A549 (cell line): Measurements from ENCODE around the gene LPAR1. TPM values are rescaled to one million over a fixed set of nuclear protein-coding genes. Genes with fewer than 3 reads are reported as not detected.
"Not testable (repeated sequence)": the region's sequence is repeated elsewhere in the genome, so short reads cannot be mapped to it uniquely, and the experiment has no call there.

Source experiments
- ATAC-seq, 2 experiments: fragments of 200-7000 bp in 1 of 2; fragments of >200 bp in 1 of 2; cut with Nextera tagmentation in 1 of 2; cut with Tn5 transposase in 1 of 2; 3 replicates each; pipeline versions ENCODE4 v1.8.0 to v1.9.1; 2018 to 2020; ENCODE audit warnings: mild to moderate bottlenecking in 1 of 2, moderate library complexity in 1 of 2
- CTCF ChIA-PET: fragments of 300-600 bp; sonication (Branson Sonifier 250); formaldehyde crosslinking; extraction: SDS; loops from one replicate; lab custom pipeline; 2021; ENCODE audit warnings: antibody characterized with exemption, inconsistent platforms; lab: Yijun Ruan, JAX
- POLR2A ChIA-PET: fragments of 350-600 bp; formaldehyde crosslinking; extraction: SDS; loops from one replicate; lab custom pipeline; 2021; ENCODE audit warnings: antibody characterized with exemption, inconsistent platforms; lab: Yijun Ruan, JAX
- DNase-seq, 2 experiments: peaks; one replicate each; pipeline versions ENCODE4 v3.0.0 to v3.0.0-alpha.2; 2011 to 2016; ENCODE audit warnings: low read depth in 1 of 2, low spot score in 1 of 2
- FAIRE-seq: peaks from 2 replicates; lab custom pipeline; 2011; peaks lifted over from hg19 to GRCh38; lab: Jason Lieb, UNC
- H3K27ac ChIP-seq, 2 experiments: fragments of >200 bp; sonication (Bioruptor Twin); formaldehyde crosslinking; 3 replicates each; pipeline ENCODE4 v1.5.1; 2016 to 2017
- H3K4me1 ChIP-seq: fragments of >200 bp; sonication (Bioruptor Twin); formaldehyde crosslinking; 3 replicates; pipeline ENCODE4 v1.6.1; 2016
- H3K4me2 ChIP-seq: fragments of >200 bp; sonication (Bioruptor Twin); formaldehyde crosslinking; 3 replicates; pipeline ENCODE4 v1.6.1; 2016
- H3K4me3 ChIP-seq: fragments of >200 bp; sonication (Bioruptor Twin); formaldehyde crosslinking; 3 replicates; pipeline ENCODE4 v1.5.1; 2016
- H3K9me3 ChIP-seq: fragments of >200 bp; sonication (Bioruptor Twin); formaldehyde crosslinking; 3 replicates; pipeline ENCODE4 v1.6.1; 2016
- CHD2 ChIP-seq: fragments of 150-350 bp; IDR thresholded peaks from 2 replicates; pipeline ENCODE4 v1.6.1; 2014; ENCODE audit warnings: low read length; ENCODE audit not compliant: partially characterized antibody
- CHD4 ChIP-seq: fragments of 200-600 bp; sonication (generic); IDR thresholded peaks from 2 replicates; pipeline ENCODE4 v1.6.1; 2016; ENCODE audit warnings: antibody characterized with exemption, mild to moderate bottlenecking, borderline replicate concordance
- EHF ChIP-seq: fragments of 250-450 bp; sonication (Bioruptor Pico); IDR thresholded peaks from 2 replicates; pipeline ENCODE4 v1.5.0; 2020; ENCODE audit warnings: mild to moderate bottlenecking
- EHMT2 ChIP-seq: fragments of 200-600 bp; sonication (generic); IDR thresholded peaks from 2 replicates; pipeline ENCODE4 v1.6.1; 2016; ENCODE audit warnings: antibody characterized with exemption, low read depth, mild to moderate bottlenecking, moderate library complexity
- EP300 ChIP-seq, 2 experiments: fragments of >200 bp; sonication (Bioruptor Twin); formaldehyde crosslinking; IDR thresholded peaks; 2 replicates in 1 of 2; 3 replicates in 1 of 2; pipeline ENCODE4 v1.6.1; 2016 to 2017
- ESRRA ChIP-seq: fragments of 150-350 bp; IDR thresholded peaks from 2 replicates; pipeline ENCODE4 v1.6.1; 2014; ENCODE audit warnings: mild to moderate bottlenecking, low read length, borderline replicate concordance
- FOSB ChIP-seq: fragments of 250-450 bp; sonication (Bioruptor Pico); IDR thresholded peaks from 2 replicates; pipeline ENCODE4 v1.5.0; 2020; ENCODE audit warnings: mild to moderate bottlenecking, moderate library complexity
- FOSL2 ChIP-seq, 2 experiments: fragments of 450-650 bp in 1 of 2; fragments of >200 bp in 1 of 2; sonication (Bioruptor Twin) in 1 of 2; formaldehyde crosslinking; IDR thresholded peaks; 2 replicates each; pipeline versions ENCODE4 v1.5.0 to v1.6.1; 2016 to 2020; ENCODE audit warnings: mild to moderate bottlenecking in 1 of 2, moderate library complexity in 1 of 2
- HDAC2 ChIP-seq: fragments of 200-600 bp; sonication (generic); IDR thresholded peaks from 2 replicates; pipeline ENCODE4 v1.6.1; 2016
- HEYL ChIP-seq: fragments of 250-450 bp; sonication (Bioruptor Pico); IDR thresholded peaks from 2 replicates; pipeline ENCODE4 v1.8.0; 2021; ENCODE audit warnings: mild to moderate bottlenecking, moderate library complexity
- HOXA7 ChIP-seq: fragments of 250-450 bp; sonication (Bioruptor Pico); IDR thresholded peaks from 2 replicates; pipeline ENCODE4 v1.5.0; 2020; ENCODE audit warnings: mild to moderate bottlenecking, moderate library complexity
- HOXB5 ChIP-seq: fragments of 250-450 bp; sonication (Bioruptor Pico); IDR thresholded peaks from 2 replicates; pipeline ENCODE4 v1.5.0; 2020; ENCODE audit warnings: mild to moderate bottlenecking, moderate library complexity
- MAFK ChIP-seq: fragments of 450-650 bp; IDR thresholded peaks from 2 replicates; pipeline ENCODE4 v1.6.1; 2014; ENCODE audit not compliant: partially characterized antibody
- MAZ ChIP-seq: fragments of 150-350 bp; IDR thresholded peaks from 2 replicates; pipeline ENCODE4 v1.6.1; 2014; ENCODE audit warnings: antibody characterized with exemption, low read depth, low read length, borderline replicate concordance
- MYC ChIP-seq: IDR thresholded peaks from 2 replicates; pipeline ENCODE4 v1.6.1; 2012; ENCODE audit warnings: mild to moderate bottlenecking, inconsistent platforms, low read length, improper control_type of control experiment, borderline replicate concordance
- NPAS2 ChIP-seq: fragments of 250-450 bp; sonication (Bioruptor Pico); IDR thresholded peaks from 2 replicates; pipeline ENCODE4 v1.8.0; 2022; ENCODE audit warnings: mild to moderate bottlenecking, moderate library complexity, borderline replicate concordance
- NR3C1 ChIP-seq: fragments of >200 bp; sonication (Bioruptor Twin); formaldehyde crosslinking; IDR thresholded peaks from 3 replicates; pipeline ENCODE4 v1.6.1; 2017
- POLR2A ChIP-seq: IDR thresholded peaks from 2 replicates; pipeline ENCODE4 v1.6.1; 2012; ENCODE audit warnings: mild to moderate bottlenecking, low read length
- POLR2AphosphoS2 ChIP-seq: conservative IDR thresholded peaks from 2 replicates; pipeline ENCODE4 v1.6.1; 2012; ENCODE audit warnings: low read length, improper control_type of control experiment, inconsistent platforms
- RFX5 ChIP-seq: fragments of 450-650 bp; IDR thresholded peaks from 2 replicates; pipeline ENCODE4 v1.7.1; 2014; ENCODE audit warnings: antibody characterized with exemption, mild to moderate bottlenecking, moderate library complexity
- RNF2 ChIP-seq: fragments of 200-600 bp; sonication (generic); IDR thresholded peaks from 2 replicates; pipeline ENCODE4 v1.6.1; 2016; ENCODE audit warnings: low read depth, mild to moderate bottlenecking, antibody characterized with exemption, moderate library complexity, borderline replicate concordance
- SMC3 ChIP-seq: fragments of >200 bp; sonication (Bioruptor Twin); formaldehyde crosslinking; IDR thresholded peaks from 3 replicates; pipeline ENCODE4 v1.6.1; 2018; ENCODE audit warnings: inconsistent platforms
- ZNF302 ChIP-seq: fragments of 250-450 bp; sonication (Bioruptor Pico); IDR thresholded peaks from 2 replicates; pipeline ENCODE4 v1.9.0; 2021; ENCODE audit warnings: inconsistent platforms, mild to moderate bottlenecking, moderate library complexity
- WGBS: methylation state at CpG from one replicate; pipeline ENCODE4 v1.1.6; 2017; ENCODE audit errors: missing lambda C conversion rate; 5-methylcytosine and 5-hydroxymethylcytosine counted together
- polyA plus RNA-seq, 4 experiments: library from polyadenylated mRNA; depleted of rRNA in 3 of 4; stranded (reverse); fragments of >200 nt; fragmentation: RNase III in 1 of 4; extraction: RNeasy Plus Mini Kit Qiagen cat#74134 plus additional on column Dnase treatment in 1 of 4; gene quantifications; 2 replicates in 3 of 4; 3 replicates in 1 of 4; pipeline ENCODE4 v1.2.3, GENCODE V29; 2011 to 2017
- TF ChIP-seq, protein P1 (sequence below): IDR thresholded peaks from 2 replicates; pipeline ENCODE4 v1.6.1; 2012
- TF ChIP-seq, protein P2 (sequence below): fragments of >200 bp; sonication (Bioruptor Twin); formaldehyde crosslinking; IDR thresholded peaks from 3 replicates; pipeline ENCODE4 v1.5.1; 2016
- TF ChIP-seq, protein P3 (sequence below): fragments of >200 bp; sonication (Bioruptor Twin); formaldehyde crosslinking; IDR thresholded peaks from 3 replicates; pipeline ENCODE4 v1.6.1; 2016
- TF ChIP-seq, protein P4 (sequence below): fragments of 250-450 bp; sonication (Bioruptor Pico); IDR thresholded peaks from 2 replicates; pipeline ENCODE4 v1.5.0; 2020; ENCODE audit warnings: low read depth, mild to moderate bottlenecking, moderate library complexity
- TF ChIP-seq, protein P5 (sequence below): IDR thresholded peaks from 2 replicates; pipeline ENCODE4 v1.6.1; 2012; ENCODE audit warnings: low read depth, borderline replicate concordance
- TF ChIP-seq, protein P6 (sequence below): IDR thresholded peaks from 2 replicates; pipeline ENCODE4 v1.6.1; 2012

Gene LPAR1
- polyA plus RNA-seq, 2 of the 4 experiments (the other 2 are of a cell fraction), result 15.8 to 33.7 TPM

DNA sequence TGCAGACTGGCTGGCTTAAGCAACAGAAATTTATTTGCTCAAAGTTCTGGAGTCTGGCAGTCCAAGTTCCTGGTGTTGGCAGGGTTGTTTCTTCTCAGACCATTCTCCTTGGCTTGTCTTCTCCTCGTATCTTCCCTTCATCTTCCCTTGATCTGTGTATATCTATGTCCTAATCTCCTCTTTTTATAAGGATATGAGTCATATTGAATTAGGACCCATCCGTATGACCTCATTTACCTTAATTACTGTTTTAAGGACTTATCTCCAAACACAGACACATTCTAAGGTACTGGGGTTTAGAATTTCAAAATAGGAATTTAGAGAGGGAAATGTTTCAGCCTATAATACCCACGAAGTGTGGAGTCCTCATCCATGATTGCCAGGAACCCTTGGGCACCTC, 13.1 kb upstream of the LPAR1 start:
- POLR2A ChIA-PET, result no interaction called here
- no peak overlapping the region for H3K4me2 ChIP-seq
- FAIRE-seq (no peak), ATAC-seq (no peak), DNase-seq (no peak)
- H3K4me1 ChIP-seq, result no peaks in the 10 kb centered on the region
- TF ChIP-seq, protein P1, sequence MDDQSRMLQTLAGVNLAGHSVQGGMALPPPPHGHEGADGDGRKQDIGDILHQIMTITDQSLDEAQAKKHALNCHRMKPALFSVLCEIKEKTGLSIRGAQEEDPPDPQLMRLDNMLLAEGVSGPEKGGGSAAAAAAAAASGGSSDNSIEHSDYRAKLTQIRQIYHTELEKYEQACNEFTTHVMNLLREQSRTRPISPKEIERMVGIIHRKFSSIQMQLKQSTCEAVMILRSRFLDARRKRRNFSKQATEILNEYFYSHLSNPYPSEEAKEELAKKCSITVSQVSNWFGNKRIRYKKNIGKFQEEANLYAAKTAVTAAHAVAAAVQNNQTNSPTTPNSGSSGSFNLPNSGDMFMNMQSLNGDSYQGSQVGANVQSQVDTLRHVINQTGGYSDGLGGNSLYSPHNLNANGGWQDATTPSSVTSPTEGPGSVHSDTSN, result no peak
- TF ChIP-seq, protein P2, sequence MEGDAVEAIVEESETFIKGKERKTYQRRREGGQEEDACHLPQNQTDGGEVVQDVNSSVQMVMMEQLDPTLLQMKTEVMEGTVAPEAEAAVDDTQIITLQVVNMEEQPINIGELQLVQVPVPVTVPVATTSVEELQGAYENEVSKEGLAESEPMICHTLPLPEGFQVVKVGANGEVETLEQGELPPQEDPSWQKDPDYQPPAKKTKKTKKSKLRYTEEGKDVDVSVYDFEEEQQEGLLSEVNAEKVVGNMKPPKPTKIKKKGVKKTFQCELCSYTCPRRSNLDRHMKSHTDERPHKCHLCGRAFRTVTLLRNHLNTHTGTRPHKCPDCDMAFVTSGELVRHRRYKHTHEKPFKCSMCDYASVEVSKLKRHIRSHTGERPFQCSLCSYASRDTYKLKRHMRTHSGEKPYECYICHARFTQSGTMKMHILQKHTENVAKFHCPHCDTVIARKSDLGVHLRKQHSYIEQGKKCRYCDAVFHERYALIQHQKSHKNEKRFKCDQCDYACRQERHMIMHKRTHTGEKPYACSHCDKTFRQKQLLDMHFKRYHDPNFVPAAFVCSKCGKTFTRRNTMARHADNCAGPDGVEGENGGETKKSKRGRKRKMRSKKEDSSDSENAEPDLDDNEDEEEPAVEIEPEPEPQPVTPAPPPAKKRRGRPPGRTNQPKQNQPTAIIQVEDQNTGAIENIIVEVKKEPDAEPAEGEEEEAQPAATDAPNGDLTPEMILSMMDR, result no peak
- TF ChIP-seq SMC3, result no peak
- no peak for TF ChIP-seq EP300 (IDR thresholded peaks at IDR 0.05)
- no peak for TF ChIP-seq MAFK
- TF ChIP-seq ZNF302, result no peak
- TF ChIP-seq FOSB (CRISPR knock-in tag), result no peak
- TF ChIP-seq POLR2AphosphoS2, result no peak
- no peak for TF ChIP-seq MAZ
- no peak for TF ChIP-seq HEYL (CRISPR knock-in tag)
- TF ChIP-seq, protein P3, sequence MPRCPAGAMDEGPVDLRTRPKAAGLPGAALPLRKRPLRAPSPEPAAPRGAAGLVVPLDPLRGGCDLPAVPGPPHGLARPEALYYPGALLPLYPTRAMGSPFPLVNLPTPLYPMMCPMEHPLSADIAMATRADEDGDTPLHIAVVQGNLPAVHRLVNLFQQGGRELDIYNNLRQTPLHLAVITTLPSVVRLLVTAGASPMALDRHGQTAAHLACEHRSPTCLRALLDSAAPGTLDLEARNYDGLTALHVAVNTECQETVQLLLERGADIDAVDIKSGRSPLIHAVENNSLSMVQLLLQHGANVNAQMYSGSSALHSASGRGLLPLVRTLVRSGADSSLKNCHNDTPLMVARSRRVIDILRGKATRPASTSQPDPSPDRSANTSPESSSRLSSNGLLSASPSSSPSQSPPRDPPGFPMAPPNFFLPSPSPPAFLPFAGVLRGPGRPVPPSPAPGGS, result no peak
- TF ChIP-seq MYC, result no peak
- TF ChIP-seq, protein P4, sequence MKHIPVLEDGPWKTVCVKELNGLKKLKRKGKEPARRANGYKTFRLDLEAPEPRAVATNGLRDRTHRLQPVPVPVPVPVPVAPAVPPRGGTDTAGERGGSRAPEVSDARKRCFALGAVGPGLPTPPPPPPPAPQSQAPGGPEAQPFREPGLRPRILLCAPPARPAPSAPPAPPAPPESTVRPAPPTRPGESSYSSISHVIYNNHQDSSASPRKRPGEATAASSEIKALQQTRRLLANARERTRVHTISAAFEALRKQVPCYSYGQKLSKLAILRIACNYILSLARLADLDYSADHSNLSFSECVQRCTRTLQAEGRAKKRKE (CRISPR knock-in tag), result no peak
- no peak for TF ChIP-seq CHD4
- TF ChIP-seq EHMT2, result no peak
- TF ChIP-seq ESRRA, result no peak
- no peak for TF ChIP-seq RFX5
- TF ChIP-seq HOXA7 (CRISPR knock-in tag), result no peak
- no peak for TF ChIP-seq NPAS2 (CRISPR knock-in tag)
- TF ChIP-seq NR3C1, result no peak
- H3K27ac ChIP-seq, result no peak overlapping the region
- no peaks in the 10 kb centered on the region for H3K9me3 ChIP-seq
- WGBS, result 41% methylated on average over 3 of the region's 3 CpGs
- no peak overlapping the region for H3K4me3 ChIP-seq
- CTCF ChIA-PET, result no interaction called here

DNA sequence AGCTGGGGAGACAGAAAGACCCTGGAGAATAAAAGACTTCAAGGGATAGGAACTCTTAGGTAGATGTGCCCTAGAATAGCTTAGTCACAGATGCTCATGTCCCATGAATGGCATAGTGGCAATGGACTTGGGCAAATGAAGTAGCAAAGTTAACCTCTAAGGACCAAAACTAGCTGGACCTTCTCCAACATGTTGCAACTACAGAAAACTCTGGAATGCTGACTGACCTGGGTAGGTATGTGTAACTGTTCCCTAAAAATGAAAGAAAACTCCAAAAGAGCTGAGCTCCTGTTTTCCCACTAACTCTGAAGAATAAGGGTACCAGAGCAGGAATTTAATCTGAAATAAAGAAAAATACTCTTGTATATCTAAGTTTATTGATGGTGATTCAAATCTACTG, 12.5 kb upstream of the LPAR1 start:
- no peak for DNase-seq
- H3K27ac ChIP-seq, result no peak overlapping the region
- TF ChIP-seq, protein P4 (CRISPR knock-in tag), result no peak
- TF ChIP-seq HDAC2 (no peak), RFX5 (no peak), CHD2 (no peak), EHF (CRISPR knock-in tag) (no peak), RNF2 (no peak), HOXB5 (CRISPR knock-in tag) (no peak), FOSL2 (IDR thresholded peaks at IDR 0.05) (no peak), FOSL2 (CRISPR knock-in tag; IDR thresholded peaks at IDR 0.05) (no peak), MYC (no peak), ESRRA (no peak), POLR2A (no peak), MAFK (no peak), FOSB (CRISPR knock-in tag) (no peak)
- TF ChIP-seq, protein P5, sequence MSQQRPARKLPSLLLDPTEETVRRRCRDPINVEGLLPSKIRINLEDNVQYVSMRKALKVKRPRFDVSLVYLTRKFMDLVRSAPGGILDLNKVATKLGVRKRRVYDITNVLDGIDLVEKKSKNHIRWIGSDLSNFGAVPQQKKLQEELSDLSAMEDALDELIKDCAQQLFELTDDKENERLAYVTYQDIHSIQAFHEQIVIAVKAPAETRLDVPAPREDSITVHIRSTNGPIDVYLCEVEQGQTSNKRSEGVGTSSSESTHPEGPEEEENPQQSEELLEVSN, result no peak
- TF ChIP-seq, protein P6, sequence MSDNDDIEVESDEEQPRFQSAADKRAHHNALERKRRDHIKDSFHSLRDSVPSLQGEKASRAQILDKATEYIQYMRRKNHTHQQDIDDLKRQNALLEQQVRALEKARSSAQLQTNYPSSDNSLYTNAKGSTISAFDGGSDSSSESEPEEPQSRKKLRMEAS, result no peak
- TF ChIP-seq, all 56 proteins: peak for 0
- Histone ChIP-seq H3K4me1 (no peaks in the 10 kb centered on the region), H3K4me3 (no peak overlapping the region), H3K9me3 (no peaks in the 10 kb centered on the region), H3K4me2 (no peak overlapping the region)
- POLR2A ChIA-PET, result no interaction called here
- ATAC-seq, result no peak
- CTCF ChIA-PET, result interaction anchor here (1.0 to 1.5 kb wide), 2 partner anchors 11 to 16 kb away, joined by 3 to 4 read pairs; no protein-coding TSS in a partner anchor
- FAIRE-seq, result no peak

DNA sequence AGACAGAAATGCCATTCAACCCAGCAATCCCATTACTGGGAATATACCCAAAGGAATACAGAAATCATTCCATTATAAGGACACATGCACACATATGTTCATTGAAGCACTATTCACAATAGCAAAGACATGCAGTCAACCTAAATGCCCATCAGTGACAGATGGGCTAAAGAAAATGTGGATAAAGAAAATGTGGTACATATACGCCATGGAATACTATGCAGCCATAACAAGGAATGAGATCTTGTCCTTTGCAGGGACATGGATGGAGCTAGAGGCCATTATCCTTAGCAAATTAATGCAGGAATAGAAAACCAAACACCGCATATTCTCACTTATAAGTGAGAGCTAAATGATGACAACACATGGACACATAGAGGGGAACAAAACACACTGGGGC, 9.0 kb upstream of the LPAR1 start:
- H3K4me1 ChIP-seq, H3K4me3 ChIP-seq, POLR2A ChIA-PET, FAIRE-seq, DNase-seq, H3K4me2 ChIP-seq, CTCF ChIA-PET, ATAC-seq, H3K27ac ChIP-seq, H3K9me3 ChIP-seq: not testable (repeated sequence)
- WGBS, result 87% methylated on average over 2 of the region's 2 CpGs
